ENCODE data around the gene LSMEM2.

Gene LSMEM2

DNA sequence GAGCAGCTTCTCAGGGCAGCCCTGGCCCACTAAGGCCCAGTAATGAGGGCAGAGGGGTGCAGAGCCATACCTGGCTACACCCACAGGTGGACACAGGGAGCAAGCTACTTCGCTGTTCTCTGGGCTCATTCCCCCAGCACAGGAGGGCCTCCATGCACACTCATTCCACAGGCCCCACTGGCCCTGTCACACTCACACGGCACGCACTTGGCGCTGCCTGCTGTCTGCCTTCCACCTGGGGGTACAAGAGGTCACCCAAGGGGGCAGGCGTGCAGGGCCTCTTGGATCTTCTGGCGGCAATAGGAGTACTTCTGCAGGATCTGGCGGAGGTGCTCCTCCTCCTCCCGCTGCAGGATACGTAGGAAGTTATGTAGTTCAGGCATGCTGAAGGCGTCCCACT is 51.4 kb downstream of the LSMEM2 start:
- peaks cover 39% of the 10 kb centered on the region for H3K36me3 ChIP-seq (ENCODE audit: insufficient read depth, low read length)

DNA sequence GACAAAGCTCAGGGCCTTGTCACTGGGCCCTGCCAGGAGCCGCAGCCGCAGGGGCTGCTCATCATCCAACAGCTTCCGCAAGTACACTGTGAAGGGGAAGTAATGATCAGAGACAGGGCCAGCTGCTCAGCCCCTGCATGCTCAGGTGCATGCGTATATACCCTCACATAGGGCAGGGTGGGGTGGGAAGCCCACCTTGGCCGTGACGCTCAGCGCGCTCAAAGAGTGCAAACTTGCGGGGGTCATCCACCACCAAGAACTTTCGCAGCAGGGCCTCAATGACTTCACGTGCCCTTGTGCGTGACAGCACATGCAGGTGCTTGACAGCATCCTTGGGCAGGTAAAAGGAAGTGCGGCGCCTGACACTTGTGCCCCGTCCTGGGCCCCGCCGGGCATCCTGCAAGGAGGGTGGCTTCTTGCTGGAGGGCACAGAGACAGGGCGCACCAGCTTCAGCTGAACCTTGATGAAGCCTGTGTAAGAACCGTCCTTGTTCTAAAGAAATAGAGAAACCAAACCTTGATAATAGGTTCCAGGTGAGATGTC is 52.5 kb downstream of the LSMEM2 start:
- Histone ChIP-seq H3K4me3 (ENCODE audit: low read length) (no peak overlapping the region), H3K27me3 (ENCODE audit: control insufficient read depth, insufficient read depth, low read length) (no peaks in the 10 kb centered on the region), H3K36me3 (ENCODE audit: insufficient read depth, low read length) (peaks cover 33% of the 10 kb centered on the region), H3K4me1 (ENCODE audit: control insufficient read depth, insufficient read depth, low read length) (peaks cover 47% of the 10 kb centered on the region), H3K9ac (ENCODE audit: low read depth, low read length) (no peak overlapping the region), H3K4me2 (ENCODE audit: low read length) (no peak overlapping the region), H3K9me3 (replicated peaks; ENCODE audit: low read length) (no peaks in the 10 kb centered on the region)

More for the DNA sequence above, 51.4 kb downstream of the LSMEM2 start:
- no peak overlapping the region for H3K4me3 ChIP-seq (ENCODE audit: low read length)
- H3K9ac ChIP-seq (ENCODE audit: low read depth, low read length): no peak overlapping the region
- H3K4me2 ChIP-seq (ENCODE audit: low read length): no peak overlapping the region
- peaks cover 37% of the 10 kb centered on the region for H3K4me1 ChIP-seq (ENCODE audit: control insufficient read depth, insufficient read depth, low read length)
- H3K9me3 ChIP-seq (replicated peaks; ENCODE audit: low read length): no peaks in the 10 kb centered on the region
- H3K27me3 ChIP-seq (ENCODE audit: control insufficient read depth, insufficient read depth, low read length): no peaks in the 10 kb centered on the region

DNA sequence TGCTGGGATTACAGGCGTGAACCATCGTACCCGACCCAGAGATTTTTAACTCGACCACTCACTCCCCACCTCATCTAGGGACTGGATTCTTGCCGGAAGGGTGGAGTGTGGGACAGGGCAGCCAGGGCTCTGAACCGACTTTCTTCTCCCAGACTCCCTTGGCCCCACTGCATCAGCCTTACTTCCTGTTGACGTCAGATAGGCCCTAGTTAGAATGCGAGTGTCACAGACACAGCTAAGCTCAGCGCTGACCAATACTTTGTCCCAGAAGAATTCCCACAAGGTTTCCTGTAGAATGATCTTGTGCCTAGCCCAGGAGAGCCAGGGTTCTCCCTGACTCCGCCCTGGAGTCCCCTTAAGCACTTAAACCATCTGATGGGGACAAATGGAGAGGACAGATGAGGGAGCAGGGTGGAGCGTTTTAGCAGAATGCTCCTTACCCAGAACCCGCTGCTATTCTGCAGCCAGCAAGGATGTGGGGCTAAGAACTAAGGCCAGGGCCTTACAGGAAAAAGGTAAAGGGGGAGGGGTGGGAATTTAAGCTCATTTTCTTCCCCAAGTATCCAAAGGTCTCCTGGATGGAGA is 54.9 kb downstream of the LSMEM2 start:
- Histone ChIP-seq H3K9me3 (replicated peaks; ENCODE audit: low read length) (no peaks in the 10 kb centered on the region), H3K27me3 (ENCODE audit: control insufficient read depth, insufficient read depth, low read length) (no peaks in the 10 kb centered on the region), H3K4me1 (ENCODE audit: control insufficient read depth, insufficient read depth, low read length) (peaks cover 45% of the 10 kb centered on the region), H3K9ac (ENCODE audit: low read depth, low read length) (peak overlapping the region; percentile 32), H3K36me3 (ENCODE audit: insufficient read depth, low read length) (peaks cover 33% of the 10 kb centered on the region), H3K4me3 (ENCODE audit: low read length) (no peak overlapping the region), H3K4me2 (ENCODE audit: low read length) (peak overlapping the region; percentile 60)

GRCh38 chr3:50334339-50335075 is 55.6 kb downstream of the LSMEM2 start:
- peak overlapping the region; percentile 2 for H3K4me3 ChIP-seq (ENCODE audit: low read length)
- no peaks in the 10 kb centered on the region for H3K9me3 ChIP-seq (replicated peaks; ENCODE audit: low read length)
- H3K9ac ChIP-seq (ENCODE audit: low read depth, low read length): peak overlapping the region; percentile 32
- peaks cover 48% of the 10 kb centered on the region for H3K4me1 ChIP-seq (ENCODE audit: control insufficient read depth, insufficient read depth, low read length)
- no peaks in the 10 kb centered on the region for H3K27me3 ChIP-seq (ENCODE audit: control insufficient read depth, insufficient read depth, low read length)
- H3K36me3 ChIP-seq (ENCODE audit: insufficient read depth, low read length): peaks cover 28% of the 10 kb centered on the region
- peak overlapping the region; percentile 60 for H3K4me2 ChIP-seq (ENCODE audit: low read length)

GRCh38 chr3:50336452-50337174 is 57.7 kb downstream of the LSMEM2 start:
- H3K9me3 ChIP-seq (replicated peaks; ENCODE audit: low read length): no peaks in the 10 kb centered on the region
- peak overlapping the region; percentile 98 for H3K4me3 ChIP-seq (ENCODE audit: low read length)
- no peaks in the 10 kb centered on the region for H3K27me3 ChIP-seq (ENCODE audit: control insufficient read depth, insufficient read depth, low read length)
- peak overlapping the region; percentile 81 for H3K4me2 ChIP-seq (ENCODE audit: low read length)
- H3K4me1 ChIP-seq (ENCODE audit: control insufficient read depth, insufficient read depth, low read length): peaks cover 68% of the 10 kb centered on the region
- H3K36me3 ChIP-seq (ENCODE audit: insufficient read depth, low read length): peaks cover 7% of the 10 kb centered on the region
- H3K9ac ChIP-seq (ENCODE audit: low read depth, low read length): peak overlapping the region; percentile 94

DNA sequence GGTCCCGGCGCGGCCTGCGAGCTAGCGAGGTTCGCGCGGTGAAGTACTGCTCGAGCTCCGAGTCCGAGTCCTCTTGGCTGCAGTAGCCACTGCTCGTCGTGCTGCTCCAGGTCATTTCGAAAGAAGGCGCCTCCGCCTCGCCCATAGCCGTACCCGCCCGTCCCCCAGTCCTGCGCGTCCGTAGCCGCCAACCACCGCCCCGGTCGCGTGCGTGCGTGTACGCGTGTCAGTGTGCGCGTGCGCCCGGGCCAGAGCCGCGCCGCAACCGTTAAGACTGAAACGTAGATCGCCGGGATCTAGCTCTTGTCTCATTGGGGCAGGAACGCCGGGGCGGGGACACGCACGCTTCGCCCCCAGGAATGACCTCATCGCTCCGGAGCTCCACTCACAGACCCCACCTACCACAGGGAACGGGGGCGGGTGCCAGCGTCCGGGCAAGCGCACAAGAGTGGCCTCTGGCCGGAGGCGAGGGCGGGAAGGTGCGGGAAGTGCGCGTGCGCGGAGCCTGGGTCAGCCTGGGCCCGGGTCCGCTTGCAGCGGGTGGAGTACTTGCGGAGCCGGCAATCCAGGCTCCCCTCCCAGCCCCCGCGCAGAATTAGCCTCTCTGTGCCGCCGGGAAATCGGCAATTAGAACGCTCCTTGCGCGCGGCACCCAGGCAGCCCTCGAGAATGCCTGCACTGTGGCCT is 58.4 kb downstream of the LSMEM2 start:
- H3K4me1 ChIP-seq (ENCODE audit: control insufficient read depth, insufficient read depth, low read length): peaks cover 69% of the 10 kb centered on the region
- H3K4me3 ChIP-seq (ENCODE audit: low read length): peak overlapping the region; percentile 98
- no peaks in the 10 kb centered on the region for H3K36me3 ChIP-seq (ENCODE audit: insufficient read depth, low read length)
- H3K4me2 ChIP-seq (ENCODE audit: low read length): peak overlapping the region; percentile 81
- H3K27me3 ChIP-seq (ENCODE audit: control insufficient read depth, insufficient read depth, low read length): no peaks in the 10 kb centered on the region
- peak overlapping the region; percentile 94 for H3K9ac ChIP-seq (ENCODE audit: low read depth, low read length)
- no peaks in the 10 kb centered on the region for H3K9me3 ChIP-seq (replicated peaks; ENCODE audit: low read length)

All from skeletal muscle satellite cell (primary cell).